GM12878 (cell line): ENCODE data around the gene NARF. TPM values are rescaled to one million over a fixed set of nuclear protein-coding genes. Genes with fewer than 3 reads are reported as not detected.

Experiments used
- ATF7 ChIP-seq: fragments of 450-650 bp; IDR thresholded peaks from 2 replicates; pipeline ENCODE4 v1.6.1; 2016; ENCODE audit warnings: low read depth, mild to moderate bottlenecking
- E2F8 ChIP-seq: fragments of 450-650 bp; IDR thresholded peaks from 2 replicates; pipeline ENCODE4 v1.6.1; 2018; ENCODE audit warnings: mild to moderate bottlenecking, low read depth, moderate library complexity; ENCODE audit not compliant: partially characterized antibody
- FOS ChIP-seq: IDR thresholded peaks from 3 replicates; pipeline ENCODE4 v1.6.1; 2011; ENCODE audit warnings: borderline replicate concordance; ENCODE audit not compliant: insufficient read length; ENCODE audit errors: extremely low read depth
- MTA2 ChIP-seq: fragments of 450-650 bp; IDR thresholded peaks from 2 replicates; pipeline ENCODE4 v1.6.1; 2016; ENCODE audit warnings: low read depth, mild to moderate bottlenecking, moderate library complexity
- MXI1 ChIP-seq: fragments of 150-350 bp; IDR thresholded peaks from 2 replicates; pipeline ENCODE4 v1.6.1; 2011; ENCODE audit warnings: low read depth, mild to moderate bottlenecking, inconsistent platforms, low read length, improper control_type of control experiment
- NFYB ChIP-seq: IDR thresholded peaks from 2 replicates; pipeline ENCODE4 v1.6.1; 2011; ENCODE audit warnings: low read depth, mild to moderate bottlenecking, low read length, improper control_type of control experiment, moderate library complexity; ENCODE audit not compliant: insufficient read depth
- POLR2AphosphoS5 ChIP-seq: IDR thresholded peaks from 2 replicates; pipeline ENCODE4 v1.6.1; 2011; ENCODE audit warnings: mild to moderate bottlenecking, low read length, inconsistent platforms
- RAD51 ChIP-seq: fragments of 450-650 bp; IDR thresholded peaks from 2 replicates; pipeline ENCODE4 v1.6.1; 2016; ENCODE audit warnings: moderate library complexity, mild to moderate bottlenecking, inconsistent platforms
- SMAD1 ChIP-seq: fragments of 450-650 bp; IDR thresholded peaks from 2 replicates; pipeline ENCODE4 v1.6.1; 2018; ENCODE audit warnings: mild to moderate bottlenecking, low read depth; ENCODE audit not compliant: partially characterized antibody
- SMC3 ChIP-seq: IDR thresholded peaks from 2 replicates; pipeline ENCODE4 v1.6.1; 2011; ENCODE audit warnings: low read length, improper control_type of control experiment, borderline replicate concordance
- SUZ12 ChIP-seq: fragments of 200-600 bp; sonication (generic); IDR thresholded peaks from one replicate; pipeline ENCODE4 v1.6.1; 2018; ENCODE audit warnings: antibody characterized with exemption, mild to moderate bottlenecking; ENCODE audit not compliant: unreplicated experiment
- TCF12 ChIP-seq: IDR thresholded peaks from 2 replicates; pipeline ENCODE4 v1.6.1; 2011; ENCODE audit warnings: low read depth, mild to moderate bottlenecking, low read length
- TCF3 ChIP-seq: IDR thresholded peaks from 2 replicates; pipeline ENCODE4 v1.6.1; 2012; ENCODE audit warnings: low read depth, mild to moderate bottlenecking, low read length, borderline replicate concordance; ENCODE audit not compliant: insufficient read depth
- ZNF592 ChIP-seq: fragments of 450-650 bp; IDR thresholded peaks from 2 replicates; pipeline ENCODE4 v1.6.1; 2017; ENCODE audit warnings: mild to moderate bottlenecking, moderate library complexity
- polyA plus RNA-seq, 11 experiments: library from polyadenylated mRNA; depleted of rRNA in 4 of 11; unstranded in 6 of 11; stranded (reverse) in 5 of 11; fragments of >200 nt; fragmentation: Nextera tagmentation in 4 of 11; fragmentation: Illumina TruSeq in 1 of 11; extraction: Ambion mirVana in 4 of 11; extraction: Trizol in 1 of 11; gene quantifications; 1 replicate in 1 of 11; 2 replicates in 10 of 11; pipeline versions ENCODE4 v1.2.1 to v1.2.3, GENCODE V29; 2011 to 2016; ENCODE audit warnings: inconsistent platforms in 2 of 11, missing spikeins in 2 of 11, low read depth in 1 of 11
- total RNA-seq, 4 experiments: library from RNA; depleted of rRNA in 3 of 4; stranded (reverse); fragments of >200 nt in 3 of 4; fragmentation: Illumina TruSeq in 1 of 4; extraction: Trizol in 1 of 4; gene quantifications; 2 replicates each; pipeline versions ENCODE4 v1.2.1 to v1.2.3, GENCODE V29; 2013 to 2021
- TF ChIP-seq, protein P1 (sequence below): fragments of 450-650 bp; IDR thresholded peaks from 2 replicates; pipeline ENCODE4 v1.6.1; 2016; ENCODE audit warnings: mild to moderate bottlenecking, moderate library complexity, borderline replicate concordance
- TF ChIP-seq, protein P2 (sequence below): IDR thresholded peaks from 2 replicates; pipeline ENCODE4 v1.6.1; 2012; ENCODE audit warnings: low read depth, low read length, improper control_type of control experiment

The NARF gene
- total and polyA plus RNA-seq, 10 of the 15 experiments (the other 5 are each of a cell fraction or from before 2014, with no cell fraction given) = 16.7 to 126 (median 47.5) TPM

DNA sequence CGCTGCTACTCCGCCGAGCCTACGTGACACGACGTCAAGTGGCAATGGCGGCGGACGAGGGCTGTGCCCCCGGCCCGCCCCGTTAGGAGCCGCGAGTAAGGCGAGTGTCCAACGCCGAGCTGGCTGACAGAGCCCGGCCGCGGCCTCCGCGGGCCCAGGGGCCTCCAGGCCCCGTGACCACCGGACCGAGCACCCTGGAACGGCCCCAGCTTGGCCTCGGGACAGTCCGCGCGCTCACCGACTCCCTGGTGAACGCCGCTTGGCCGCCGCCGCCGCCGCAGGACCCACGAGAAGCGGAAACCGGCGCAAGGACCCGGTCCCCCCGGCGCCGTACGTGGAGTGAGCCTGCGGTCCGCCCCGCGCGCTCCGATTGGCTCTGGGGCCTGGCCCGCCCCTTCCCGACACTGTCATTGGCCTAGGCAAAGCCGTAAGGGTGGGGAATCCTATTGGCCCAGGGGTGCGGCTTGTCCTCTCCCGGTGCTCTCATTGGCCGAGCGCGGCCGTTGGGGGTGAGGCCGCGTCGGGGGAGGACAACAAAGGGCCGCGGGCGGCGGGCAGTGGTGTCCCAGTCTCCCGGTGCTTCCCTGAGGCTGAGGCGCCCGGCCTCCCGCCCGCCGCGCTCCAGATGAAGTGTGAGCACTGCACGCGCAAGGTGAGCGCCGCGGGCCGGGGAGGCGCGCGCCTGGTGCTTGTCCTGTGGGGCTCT lies at the start of gene NARF (continued):
- TF ChIP-seq, protein P1, sequence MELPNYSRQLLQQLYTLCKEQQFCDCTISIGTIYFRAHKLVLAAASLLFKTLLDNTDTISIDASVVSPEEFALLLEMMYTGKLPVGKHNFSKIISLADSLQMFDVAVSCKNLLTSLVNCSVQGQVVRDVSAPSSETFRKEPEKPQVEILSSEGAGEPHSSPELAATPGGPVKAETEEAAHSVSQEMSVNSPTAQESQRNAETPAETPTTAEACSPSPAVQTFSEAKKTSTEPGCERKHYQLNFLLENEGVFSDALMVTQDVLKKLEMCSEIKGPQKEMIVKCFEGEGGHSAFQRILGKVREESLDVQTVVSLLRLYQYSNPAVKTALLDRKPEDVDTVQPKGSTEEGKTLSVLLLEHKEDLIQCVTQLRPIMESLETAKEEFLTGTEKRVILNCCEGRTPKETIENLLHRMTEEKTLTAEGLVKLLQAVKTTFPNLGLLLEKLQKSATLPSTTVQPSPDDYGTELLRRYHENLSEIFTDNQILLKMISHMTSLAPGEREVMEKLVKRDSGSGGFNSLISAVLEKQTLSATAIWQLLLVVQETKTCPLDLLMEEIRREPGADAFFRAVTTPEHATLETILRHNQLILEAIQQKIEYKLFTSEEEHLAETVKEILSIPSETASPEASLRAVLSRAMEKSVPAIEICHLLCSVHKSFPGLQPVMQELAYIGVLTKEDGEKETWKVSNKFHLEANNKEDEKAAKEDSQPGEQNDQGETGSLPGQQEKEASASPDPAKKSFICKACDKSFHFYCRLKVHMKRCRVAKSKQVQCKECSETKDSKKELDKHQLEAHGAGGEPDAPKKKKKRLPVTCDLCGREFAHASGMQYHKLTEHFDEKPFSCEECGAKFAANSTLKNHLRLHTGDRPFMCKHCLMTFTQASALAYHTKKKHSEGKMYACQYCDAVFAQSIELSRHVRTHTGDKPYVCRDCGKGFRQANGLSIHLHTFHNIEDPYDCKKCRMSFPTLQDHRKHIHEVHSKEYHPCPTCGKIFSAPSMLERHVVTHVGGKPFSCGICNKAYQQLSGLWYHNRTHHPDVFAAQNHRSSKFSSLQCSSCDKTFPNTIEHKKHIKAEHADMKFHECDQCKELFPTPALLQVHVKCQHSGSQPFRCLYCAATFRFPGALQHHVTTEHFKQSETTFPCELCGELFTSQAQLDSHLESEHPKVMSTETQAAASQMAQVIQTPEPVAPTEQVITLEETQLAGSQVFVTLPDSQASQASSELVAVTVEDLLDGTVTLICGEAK = no peak
- TF ChIP-seq SMAD1 (no peak), RAD51 (no peak), MXI1 (peak; percentile 22; the same call in 1 of the 2 replicates), SMC3 (0 out of 2 replicates have a peak, but pooled peaks have one; percentile 3), FOS (peak; percentile 77), TCF3 (0 out of 2 replicates have a peak, but pooled peaks have one; percentile 35), NFYB (peak; percentile 98), TCF12 (peak; percentile 67; the same call in 1 of the 2 replicates), SUZ12 (no peak), ATF7 (no peak), E2F8 (no peak), MTA2 (no peak), POLR2AphosphoS5 (peak; percentile 93), ZNF592 (0 out of 2 replicates have a peak, but pooled peaks have one; percentile 21)
- TF ChIP-seq, protein P2, sequence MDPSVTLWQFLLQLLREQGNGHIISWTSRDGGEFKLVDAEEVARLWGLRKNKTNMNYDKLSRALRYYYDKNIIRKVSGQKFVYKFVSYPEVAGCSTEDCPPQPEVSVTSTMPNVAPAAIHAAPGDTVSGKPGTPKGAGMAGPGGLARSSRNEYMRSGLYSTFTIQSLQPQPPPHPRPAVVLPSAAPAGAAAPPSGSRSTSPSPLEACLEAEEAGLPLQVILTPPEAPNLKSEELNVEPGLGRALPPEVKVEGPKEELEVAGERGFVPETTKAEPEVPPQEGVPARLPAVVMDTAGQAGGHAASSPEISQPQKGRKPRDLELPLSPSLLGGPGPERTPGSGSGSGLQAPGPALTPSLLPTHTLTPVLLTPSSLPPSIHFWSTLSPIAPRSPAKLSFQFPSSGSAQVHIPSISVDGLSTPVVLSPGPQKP = no peak
